CD4-positive, alpha-beta T cell (primary cell): ENCODE results near the gene CRYBG1. TPM values are rescaled to one million over a fixed set of nuclear protein-coding genes. Genes with fewer than 3 reads are reported as not detected.
A peak's percentile ranks its signal among the peaks of the same experiment; 100 is the strongest.

Experiments used
- ATAC-seq: fragments of 200-7000 bp; cut with Tn5 transposase; one replicate; pipeline ENCODE4 v1.10.0; 2022; ENCODE audit warnings: mild to moderate bottlenecking; ENCODE audit not compliant: poor library complexity
- CTCF ChIA-PET: fragments of 350-600 bp; sonication (Branson Sonifier 250); formaldehyde crosslinking; loops from one replicate; lab custom pipeline; 2021; ENCODE audit warnings: antibody characterized with exemption, inconsistent platforms; lab: Charles Lee
- POLR2A ChIA-PET: fragments of 350-600 bp; sonication (Branson Sonifier 250); formaldehyde crosslinking; loops from one replicate; lab custom pipeline; 2021; ENCODE audit warnings: antibody characterized with exemption, inconsistent platforms; lab: Charles Lee
- DNase-seq, 14 experiments: peaks; one replicate each; pipeline ENCODE4 v3.0.0-alpha.2; 2013 to 2020; ENCODE audit warnings: mixed read lengths in 2 of 14
- H3K27ac ChIP-seq, 2 donors: one replicate each; pipeline versions ENCODE4 v1.5.1 to v1.7.0; 2013; ENCODE audit warnings: low read length in 2 of 2, low read depth in 1 of 2, mild to moderate bottlenecking in 1 of 2
- H3K27me3 ChIP-seq, 2 experiments: 1 replicate in 1 of 2; 2 replicates in 1 of 2; pipeline versions ENCODE4 v1.6.1 to v1.7.0; 2013; ENCODE audit warnings: low read length in 2 of 2, control low read depth in 1 of 2, mild to moderate bottlenecking in 1 of 2, moderate library complexity in 1 of 2; ENCODE audit not compliant: insufficient read depth in 2 of 2, control insufficient read depth in 1 of 2
- H3K36me3 ChIP-seq: one replicate; pipeline ENCODE4 v1.6.1; 2013; ENCODE audit warnings: low read length, control low read depth; ENCODE audit not compliant: insufficient read depth
- H3K4me1 ChIP-seq: one replicate; pipeline ENCODE4 v1.6.1; 2013; ENCODE audit warnings: low read length, control low read depth; ENCODE audit not compliant: insufficient read depth
- H3K4me3 ChIP-seq: one replicate; pipeline ENCODE4 v1.5.1; 2013; ENCODE audit warnings: mild to moderate bottlenecking, low read length, moderate library complexity
- H3K9me3 ChIP-seq, 2 experiments: 1 replicate in 1 of 2; 2 replicates in 1 of 2; pipeline versions ENCODE4 v1.6.1 to v1.7.0; 2013; ENCODE audit warnings: low read length in 2 of 2, mild to moderate bottlenecking in 2 of 2, control low read depth in 1 of 2, moderate library complexity in 1 of 2; ENCODE audit not compliant: control insufficient read depth in 1 of 2, insufficient read depth in 1 of 2
- H3K27ac Mint-ChIP-seq: one replicate; pipeline ENCODE4 v1.8.0; 2020; ENCODE audit warnings: mixed read lengths
- H3K27me3 Mint-ChIP-seq: one replicate; pipeline ENCODE4 v1.8.0; 2021; ENCODE audit warnings: mixed read lengths
- H3K36me3 Mint-ChIP-seq: one replicate; pipeline ENCODE4 v1.8.0; 2021; ENCODE audit warnings: low read depth, mixed read lengths
- H3K4me1 Mint-ChIP-seq: one replicate; pipeline ENCODE4 v1.8.0; 2021; ENCODE audit warnings: low read depth, mixed read lengths
- H3K4me3 Mint-ChIP-seq: one replicate; pipeline ENCODE4 v1.8.0; 2020; ENCODE audit warnings: mild to moderate bottlenecking, mixed read lengths
- H3K9me3 Mint-ChIP-seq: one replicate; pipeline ENCODE4 v1.8.0; 2020; ENCODE audit warnings: mixed read lengths
- intact Hi-C, 2 experiments: fragments of 100-400 bp; cut with DNase I in 1 of 2; cut with micrococcal nuclease in 1 of 2; formaldehyde crosslinking; loops; one replicate each; pipeline versions ENCODE4 v1.15.1 to v1.9.0; 2023 to 2025; cut with DNase I, micrococcal nuclease
- total RNA-seq, 174 experiments: library from RNA in 2 of 174; stranded (reverse) in 2 of 174; gene quantifications; one replicate each; pipeline ENCODE4 v1.2.3 and lab custom pipeline; 2021 to 2026
- TF ChIP-seq, protein P1 (sequence below): fragments of 200-600 bp; IDR thresholded peaks from one replicate; pipeline ENCODE4 v1.8.0; 2022; ENCODE audit warnings: antibody characterized with exemption, mild to moderate bottlenecking

The CRYBG1 gene
- total RNA-seq, 2 experiments from 2014 or later: 58.5 to 59.4 TPM

DNA sequence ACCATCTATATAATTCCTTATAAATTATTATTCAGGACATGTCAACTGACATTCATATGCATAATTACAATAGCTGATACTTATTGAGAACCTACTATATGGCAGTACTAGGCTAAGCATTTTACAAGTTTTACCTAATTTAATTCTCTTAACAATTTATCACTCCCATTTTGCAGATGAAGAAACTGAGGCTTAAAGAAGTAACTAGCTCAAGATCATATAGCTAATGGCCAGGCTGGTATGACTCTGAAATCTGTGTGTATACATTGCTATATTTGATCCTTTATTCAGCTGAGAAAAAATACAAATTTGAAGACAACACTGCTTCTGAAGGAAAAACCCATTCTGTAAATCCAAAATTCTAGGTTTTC is 85.0 kb downstream of the CRYBG1 start:
- intact Hi-C loops: loop anchor here in 1 of 2 experiments (1.0 to 5.0 kb wide), 3 partner anchors 110 to 667 kb away; no protein-coding TSS in a partner anchor
- no peak overlapping the region for H3K27ac ChIP-seq
- ChIA-PET POLR2A (no interaction called here), CTCF (interaction anchor here (0.7 to 5.3 kb wide), 6 partner anchors 66 to 534 kb away, joined by 3 to 59 read pairs (median 4); partner anchors contain the start of gene CRYBG1)
- no peaks in the 10 kb centered on the region for H3K36me3 ChIP-seq
- peaks cover 4 to 22% of the 10 kb centered on the region in 2 experiments for H3K27me3 ChIP-seq
- H3K27ac Mint-ChIP-seq: no peak overlapping the region
- H3K4me1 ChIP-seq: peaks cover 9% of the 10 kb centered on the region
- TF ChIP-seq, protein P1, sequence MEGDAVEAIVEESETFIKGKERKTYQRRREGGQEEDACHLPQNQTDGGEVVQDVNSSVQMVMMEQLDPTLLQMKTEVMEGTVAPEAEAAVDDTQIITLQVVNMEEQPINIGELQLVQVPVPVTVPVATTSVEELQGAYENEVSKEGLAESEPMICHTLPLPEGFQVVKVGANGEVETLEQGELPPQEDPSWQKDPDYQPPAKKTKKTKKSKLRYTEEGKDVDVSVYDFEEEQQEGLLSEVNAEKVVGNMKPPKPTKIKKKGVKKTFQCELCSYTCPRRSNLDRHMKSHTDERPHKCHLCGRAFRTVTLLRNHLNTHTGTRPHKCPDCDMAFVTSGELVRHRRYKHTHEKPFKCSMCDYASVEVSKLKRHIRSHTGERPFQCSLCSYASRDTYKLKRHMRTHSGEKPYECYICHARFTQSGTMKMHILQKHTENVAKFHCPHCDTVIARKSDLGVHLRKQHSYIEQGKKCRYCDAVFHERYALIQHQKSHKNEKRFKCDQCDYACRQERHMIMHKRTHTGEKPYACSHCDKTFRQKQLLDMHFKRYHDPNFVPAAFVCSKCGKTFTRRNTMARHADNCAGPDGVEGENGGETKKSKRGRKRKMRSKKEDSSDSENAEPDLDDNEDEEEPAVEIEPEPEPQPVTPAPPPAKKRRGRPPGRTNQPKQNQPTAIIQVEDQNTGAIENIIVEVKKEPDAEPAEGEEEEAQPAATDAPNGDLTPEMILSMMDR: no peak
- H3K9me3 Mint-ChIP-seq: no peaks in the 10 kb centered on the region
- ATAC-seq (no peak), DNase-seq (no peak)
- H3K36me3 Mint-ChIP-seq: no peaks in the 10 kb centered on the region
- peaks cover 15% of the 10 kb centered on the region for H3K4me1 Mint-ChIP-seq
- no peaks in the 10 kb centered on the region for H3K9me3 ChIP-seq
- no peak overlapping the region for H3K4me3 Mint-ChIP-seq
- H3K27me3 Mint-ChIP-seq: peaks cover 26% of the 10 kb centered on the region
- H3K4me3 ChIP-seq: no peak overlapping the region

DNA sequence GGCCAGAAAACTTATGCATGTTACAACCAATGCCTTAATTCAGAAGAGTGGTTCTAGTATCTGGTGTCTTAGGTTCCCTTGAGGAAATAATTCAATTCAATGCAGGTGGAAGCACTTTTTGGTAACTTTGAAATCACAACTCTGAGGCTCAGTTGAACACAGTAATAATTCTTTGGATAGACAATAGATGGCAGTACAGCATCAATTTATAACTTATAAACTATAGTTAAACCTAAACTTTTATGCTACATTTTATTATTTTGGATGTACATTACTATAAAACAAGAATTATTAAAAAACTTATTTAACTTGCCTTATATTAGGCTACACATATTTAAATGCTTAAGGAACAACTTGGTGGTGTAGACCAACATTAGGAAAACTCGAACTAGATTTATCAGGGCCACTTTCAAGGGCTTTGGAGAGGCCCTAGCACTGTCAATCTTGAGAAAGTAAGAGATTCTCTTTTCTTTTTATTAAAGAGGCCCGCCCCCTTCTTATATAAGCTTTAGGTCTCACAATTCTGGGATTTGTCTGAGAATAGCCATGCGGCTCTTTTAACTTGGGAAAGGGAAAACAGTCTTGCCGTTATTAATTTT is 85.9 kb downstream of the CRYBG1 start:
- Histone ChIP-seq H3K27me3 (peaks cover 0 to 15% of the 10 kb centered on the region in 2 experiments), H3K36me3 (no peaks in the 10 kb centered on the region), H3K27ac (no peak overlapping the region), H3K9me3 (no peaks in the 10 kb centered on the region), H3K4me1 (peaks cover 9% of the 10 kb centered on the region), H3K4me3 (no peak overlapping the region)
- TF ChIP-seq, protein P1: peak; percentile 70
- ATAC-seq (peak; percentile 46), DNase-seq (peak in 3 of 14 experiments; percentile 37 to 51 (median 49))
- Mint-ChIP-seq H3K4me3 (no peak overlapping the region), H3K27ac (no peak overlapping the region), H3K27me3 (peaks cover 19% of the 10 kb centered on the region), H3K9me3 (no peaks in the 10 kb centered on the region), H3K36me3 (no peaks in the 10 kb centered on the region), H3K4me1 (peaks cover 15% of the 10 kb centered on the region)
- CTCF ChIA-PET: interaction anchor here (3.9 kb wide), 1 partner anchor 120 kb away, joined by 32 read pairs; no protein-coding TSS in a partner anchor
- intact Hi-C loops: loop anchor here (1.0 to 5.0 kb wide), 5 partner anchors 64 to 666 kb away; no protein-coding TSS in a partner anchor
- POLR2A ChIA-PET: no interaction called here

DNA sequence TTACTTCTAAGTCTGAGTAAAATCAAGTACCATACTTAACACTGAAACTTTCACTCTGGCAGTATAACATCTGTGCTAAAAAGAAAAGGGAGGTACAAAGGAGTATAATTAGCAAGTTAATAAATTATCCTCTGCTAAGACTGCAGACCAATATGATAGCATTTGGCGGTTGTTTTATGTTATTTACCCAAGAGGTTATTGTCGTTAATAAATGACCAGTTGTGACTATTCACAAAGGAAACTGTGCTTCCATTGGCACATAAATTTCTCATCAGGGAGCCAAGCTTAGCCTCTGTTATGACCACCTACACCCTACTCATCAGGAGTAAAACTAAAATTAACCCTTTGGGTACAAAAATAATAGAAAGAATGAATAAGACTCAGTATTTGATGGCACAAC is 86.5 kb downstream of the CRYBG1 start:
- Histone ChIP-seq H3K9me3 (no peaks in the 10 kb centered on the region), H3K36me3 (no peaks in the 10 kb centered on the region), H3K4me1 (peaks cover 9% of the 10 kb centered on the region), H3K27ac (no peak overlapping the region), H3K27me3 (peaks cover 0 to 15% of the 10 kb centered on the region in 2 experiments), H3K4me3 (no peak overlapping the region)
- Mint-ChIP-seq H3K4me1 (peaks cover 15% of the 10 kb centered on the region), H3K27ac (no peak overlapping the region), H3K27me3 (peaks cover 18% of the 10 kb centered on the region), H3K4me3 (no peak overlapping the region), H3K36me3 (no peaks in the 10 kb centered on the region), H3K9me3 (no peaks in the 10 kb centered on the region)
- intact Hi-C loops: loop anchor here (1.0 to 5.0 kb wide), 5 partner anchors 64 to 665 kb away; no protein-coding TSS in a partner anchor
- TF ChIP-seq, protein P1: no peak
- ATAC-seq (no peak), DNase-seq (no peak)
- POLR2A ChIA-PET: no interaction called here
- CTCF ChIA-PET: interaction anchor here (3.9 kb wide), 1 partner anchor 119 kb away, joined by 32 read pairs; no protein-coding TSS in a partner anchor
